Stimulated activated CD4-positive, alpha-beta T cell treated with anti-CD3 and anti-CD28 coated beads, Interleukin-2, amount 100 ng/mL, for 24 hours (primary cell): ENCODE measurements around the gene ALOX15B.

Experiments used
- DNase-seq, 2 donors: peaks; one replicate each; pipeline ENCODE4 v3.0.0-alpha.2; 2020

The ALOX15B gene

DNA sequence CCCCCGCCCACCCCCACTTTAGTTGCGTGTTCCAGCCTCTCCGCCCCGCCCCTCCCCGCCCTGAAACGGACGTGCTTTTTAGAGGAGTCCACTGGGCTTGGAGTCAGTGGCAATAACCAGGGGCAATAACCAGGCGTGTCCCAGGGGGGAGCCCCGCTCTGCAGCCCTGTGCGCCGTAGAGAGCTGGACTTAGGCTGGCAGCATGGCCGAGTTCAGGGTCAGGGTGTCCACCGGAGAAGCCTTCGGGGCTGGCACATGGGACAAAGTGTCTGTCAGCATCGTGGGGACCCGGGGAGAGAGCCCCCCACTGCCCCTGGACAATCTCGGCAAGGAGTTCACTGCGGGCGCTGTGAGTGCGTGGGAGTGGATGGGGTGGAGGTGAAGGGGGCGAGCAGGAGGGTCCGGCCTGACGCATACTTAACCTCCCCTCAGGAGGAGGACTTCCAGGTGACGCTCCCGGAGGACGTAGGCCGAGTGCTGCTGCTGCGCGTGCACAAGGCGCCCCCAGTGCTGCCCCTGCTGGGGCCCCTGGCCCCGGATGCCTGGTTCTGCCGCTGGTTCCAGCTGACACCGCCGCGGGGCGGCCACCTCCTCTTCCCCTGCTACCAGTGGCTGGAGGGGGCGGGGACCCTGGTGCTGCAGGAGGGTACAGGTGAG, at the start of gene ALOX15B:
Gene ALOX15B (plus strand): TSS at position 106 of the 657 bp plus-strand sequence. CDS start 97 bp downstream, at position 203.
- DNase-seq: peak in 1 of 2 donors; percentile 11

- peak; percentile 98 for DNase-seq
Measured at GRCh38 chr17:7989781-7990655, 48.8 kb upstream of the ALOX15B start.

GRCh38 chr17:7992516-7992915, 46.3 kb upstream of the ALOX15B start:
- DNase-seq: no peak

DNA sequence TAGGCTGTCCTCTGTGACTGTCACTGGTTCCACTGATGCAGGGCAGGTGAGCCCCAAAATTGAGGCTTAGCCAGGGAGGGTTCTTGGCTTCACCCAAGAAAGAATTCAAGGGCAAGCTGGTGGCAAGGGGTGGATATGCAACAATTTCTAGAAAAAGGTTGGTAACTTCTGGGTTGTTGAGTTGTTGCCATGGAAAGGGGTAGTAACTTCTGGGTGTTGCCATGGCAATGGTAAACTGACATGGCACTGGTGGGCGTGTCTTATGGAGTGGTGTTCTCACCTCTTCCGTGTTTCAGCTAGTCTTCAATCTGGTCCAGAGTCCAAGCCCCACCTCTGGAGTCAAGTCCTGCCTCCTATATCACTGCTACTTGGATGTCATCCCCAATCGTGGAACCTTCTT, 45.9 kb upstream of the ALOX15B start:
- no peak for DNase-seq

DNA sequence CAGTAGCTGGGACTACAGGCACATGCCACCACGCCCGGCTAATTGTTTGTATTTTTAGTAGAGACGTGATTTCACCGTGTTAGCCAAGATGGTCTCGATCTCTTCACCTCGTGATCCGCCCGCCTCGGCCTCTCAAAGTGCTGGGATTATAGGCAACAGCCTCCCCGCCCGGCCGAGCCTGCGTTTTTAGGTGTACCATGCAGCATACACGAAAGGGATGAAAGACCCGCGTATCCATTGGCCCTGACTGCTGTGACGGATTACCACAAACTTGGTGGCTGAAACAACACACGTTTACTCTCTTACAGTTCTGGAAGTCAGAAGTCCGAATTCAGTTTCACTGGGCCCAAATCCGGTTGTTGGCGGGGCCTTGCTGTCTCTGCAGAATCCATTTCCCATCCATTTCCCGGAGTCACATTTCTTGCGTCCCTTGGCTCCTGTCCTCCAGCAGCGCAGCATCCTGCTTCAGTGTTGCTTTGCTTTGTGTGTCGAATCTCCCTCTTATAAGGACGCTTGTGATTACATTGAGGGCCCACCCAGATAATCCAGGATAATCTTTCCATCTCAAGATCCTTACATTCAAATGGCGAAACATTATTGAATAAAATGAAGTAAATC, 44.8 kb upstream of the ALOX15B start:
- DNase-seq: no peak

DNA sequence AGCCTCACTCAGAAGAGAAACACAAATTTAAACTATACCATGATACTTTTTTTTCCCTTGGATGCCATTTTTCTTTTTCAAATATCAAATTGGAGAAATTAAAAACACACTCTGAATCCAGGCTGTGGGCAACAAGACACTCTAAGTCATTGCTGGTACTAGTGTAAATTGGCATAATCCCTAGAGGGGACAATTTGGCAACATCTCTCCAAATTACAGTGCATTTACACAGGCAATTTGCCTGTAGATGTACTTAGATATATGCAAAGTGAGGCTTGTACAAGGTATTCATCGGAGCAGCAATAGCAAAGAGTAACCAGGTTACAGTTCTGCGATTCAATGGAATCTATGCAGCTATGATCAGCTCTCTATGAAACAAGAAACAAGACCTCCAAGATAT, 43.1 kb upstream of the ALOX15B start:
- no peak for DNase-seq

DNA sequence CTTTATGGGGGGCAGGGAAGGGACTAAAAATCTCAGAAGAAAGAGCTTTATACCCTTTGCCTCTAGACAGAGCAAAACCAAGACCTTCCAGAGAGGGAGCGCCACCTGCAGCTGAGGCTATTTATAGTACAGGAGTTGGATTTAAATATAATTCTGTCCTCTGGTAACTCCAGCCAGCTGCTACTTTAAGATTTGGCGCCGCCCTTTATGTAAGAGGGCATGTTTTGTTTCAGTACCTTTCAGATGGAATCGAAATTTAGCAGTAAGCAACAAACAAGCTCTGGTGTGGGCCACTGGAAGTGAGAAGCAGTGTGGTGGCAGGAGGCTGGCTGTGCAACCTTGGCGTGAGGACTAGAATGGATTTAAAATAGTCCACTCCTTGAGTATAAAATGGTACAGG, 41.7 kb upstream of the ALOX15B start:
- peak in 1 of 2 donors; percentile 36 for DNase-seq

- DNase-seq: no peak
Measured at GRCh38 chr17:8001976-8002720, 36.7 kb upstream of the ALOX15B start, which contains the start of gene GUCY2D. Gene GUCY2D, plus strand, starts transcription at chr17:8002615. Its CDS starts 433 bp downstream, at chr17:8003048.

DNA sequence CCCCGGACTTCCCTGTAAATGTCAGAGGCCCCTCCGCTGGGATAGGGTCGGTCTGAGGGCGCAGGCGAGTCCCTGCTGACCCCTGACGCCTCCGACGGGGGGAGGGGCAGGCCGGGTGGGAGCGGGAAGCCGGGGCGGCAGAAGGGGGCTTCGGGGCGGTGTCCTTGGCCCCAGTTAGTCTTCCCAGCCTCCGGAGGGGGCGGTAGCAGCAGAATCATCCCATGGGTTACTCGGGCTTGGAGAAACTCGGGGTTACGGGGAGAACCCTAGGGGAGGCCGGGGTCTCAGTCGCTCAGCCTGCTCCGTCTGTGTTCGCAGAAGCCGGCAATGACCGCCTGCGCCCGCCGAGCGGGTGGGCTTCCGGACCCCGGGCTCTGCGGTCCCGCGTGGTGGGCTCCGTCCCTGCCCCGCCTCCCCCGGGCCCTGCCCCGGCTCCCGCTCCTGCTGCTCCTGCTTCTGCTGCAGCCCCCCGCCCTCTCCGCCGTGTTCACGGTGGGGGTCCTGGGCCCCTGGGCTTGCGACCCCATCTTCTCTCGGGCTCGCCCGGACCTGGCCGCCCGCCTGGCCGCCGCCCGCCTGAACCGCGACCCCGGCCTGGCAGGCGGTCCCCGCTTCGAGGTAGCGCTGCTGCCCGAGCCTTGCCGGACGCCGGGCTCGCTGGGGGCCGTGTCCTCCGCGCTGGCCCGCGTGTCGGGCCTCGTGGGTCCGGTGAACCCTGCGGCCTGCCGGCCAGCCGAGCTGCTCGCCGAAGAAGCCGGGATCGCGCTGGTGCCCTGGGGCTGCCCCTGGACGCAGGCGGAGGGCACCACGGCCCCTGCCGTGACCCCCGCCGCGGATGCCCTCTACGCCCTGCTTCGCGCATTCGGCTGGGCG, 35.9 kb upstream of the ALOX15B start:
- DNase-seq: no peak

GRCh38 chr17:8003594-8004181, 35.2 kb upstream of the ALOX15B start:
- DNase-seq: no peak

DNA sequence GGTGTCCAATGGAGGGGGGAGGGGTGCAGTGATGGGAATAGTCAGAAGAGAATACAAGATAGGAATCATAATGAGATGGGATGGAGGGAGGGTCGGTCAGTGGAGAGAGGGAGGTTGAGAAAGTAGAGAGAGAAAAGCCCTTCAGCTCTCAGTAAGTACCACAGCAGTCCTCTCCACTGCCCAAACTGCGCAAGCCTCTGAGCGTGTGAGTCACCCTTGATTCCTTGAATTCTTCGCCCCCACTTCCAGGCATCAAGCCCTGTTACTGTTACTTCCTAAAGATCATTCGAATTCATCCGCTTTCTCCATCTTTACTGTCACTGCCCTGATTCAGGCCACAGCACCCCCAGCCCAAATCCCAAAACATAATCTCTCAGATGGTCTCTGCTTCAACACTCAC, 34.0 kb upstream of the ALOX15B start:
- no peak for DNase-seq

- DNase-seq: no peak
Measured at GRCh38 chr17:8005357-8005756, 33.5 kb upstream of the ALOX15B start.

GRCh38 chr17:8005967-8006730, 32.7 kb upstream of the ALOX15B start:
- DNase-seq: no peak

DNA sequence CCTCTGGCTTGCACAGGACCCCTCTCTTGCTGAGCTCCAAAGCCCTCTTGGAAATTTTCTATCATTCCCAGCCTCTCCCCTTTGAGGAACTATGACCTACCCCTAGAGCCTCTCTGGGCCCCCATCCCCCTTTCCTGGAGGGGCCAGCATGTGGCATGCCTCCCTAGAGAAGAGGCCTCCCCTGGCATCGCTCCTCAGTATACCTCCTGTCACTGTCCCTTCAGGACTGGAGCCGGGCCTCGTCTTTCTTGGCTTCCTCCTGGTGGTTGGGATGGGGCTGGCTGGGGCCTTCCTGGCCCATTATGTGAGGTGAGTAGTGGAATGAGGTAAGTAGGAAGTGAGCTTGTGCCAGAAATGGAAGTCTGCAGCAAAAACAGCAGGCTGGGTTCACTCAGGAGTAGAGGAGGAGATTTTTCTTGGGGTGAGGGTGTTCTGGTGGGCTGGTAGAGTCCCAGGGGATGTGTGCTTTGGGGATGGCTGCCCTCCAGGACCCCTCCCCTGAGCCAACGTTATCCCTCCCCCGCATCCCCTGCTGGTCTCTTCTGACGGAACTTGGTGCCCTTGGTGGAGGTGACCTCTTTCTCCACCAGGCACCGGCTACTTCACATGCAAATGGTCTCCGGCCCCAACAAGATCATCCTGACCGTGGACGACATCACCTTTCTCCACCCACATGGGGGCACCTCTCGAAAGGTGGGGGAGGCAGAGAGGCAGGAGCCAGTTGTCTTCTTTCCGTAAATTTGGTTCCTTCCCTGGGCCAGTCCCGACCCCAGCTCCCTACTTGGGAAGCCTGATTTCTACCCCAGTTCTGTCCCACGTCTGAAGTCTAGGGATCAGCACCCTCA, 31.8 kb upstream of the ALOX15B start:
- DNase-seq: no peak

- DNase-seq: no peak
Measured at GRCh38 chr17:8007836-8008235, 31.0 kb upstream of the ALOX15B start.

- DNase-seq: no peak
Measured at GRCh38 chr17:8012045-8012580, 26.7 kb upstream of the ALOX15B start.

DNA sequence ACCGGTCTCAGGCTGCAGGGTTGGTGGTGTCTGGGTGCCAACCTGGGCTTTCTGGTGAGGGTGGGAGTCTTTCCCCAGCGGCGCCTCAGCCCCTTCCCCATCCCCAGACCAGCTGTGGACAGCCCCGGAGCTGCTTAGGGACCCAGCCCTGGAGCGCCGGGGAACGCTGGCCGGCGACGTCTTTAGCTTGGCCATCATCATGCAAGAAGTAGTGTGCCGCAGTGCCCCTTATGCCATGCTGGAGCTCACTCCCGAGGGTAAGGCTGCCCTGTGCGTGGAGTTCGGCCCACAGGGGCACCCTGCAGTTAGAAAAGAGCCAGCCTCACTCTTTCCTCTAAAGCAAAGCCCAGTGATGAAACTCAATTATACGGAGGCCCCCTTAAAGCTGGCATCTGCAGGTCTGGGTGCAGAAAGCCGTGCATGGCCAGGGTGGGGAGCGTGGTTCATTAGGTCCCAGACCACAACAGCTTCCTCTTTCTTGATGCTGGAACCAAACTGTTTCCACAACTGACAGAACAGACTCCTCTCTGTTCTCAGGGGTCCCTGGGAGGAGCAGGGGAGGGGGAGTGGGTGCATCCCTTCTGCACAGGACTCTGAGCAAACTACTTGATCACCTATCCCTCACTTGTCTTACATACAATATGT, 25.7 kb upstream of the ALOX15B start:
- no peak for DNase-seq

- DNase-seq: no peak
Measured at GRCh38 chr17:8013731-8014557, 24.9 kb upstream of the ALOX15B start.
